NCI-H345 (cell line): Measurements from ENCODE around the gene IGF2.

Source experiments
- DNase-seq: peaks from one replicate; lab custom pipeline; 2025; lab: John Stamatoyannopoulos, UW

Gene IGF2

GRCh38 chr11:2091786-2092463 lies 47.3 kb downstream of the IGF2 start:
- DNase-seq = no peak

GRCh38 chr11:2091112-2091746 lies 48.0 kb downstream of the IGF2 start:
- no peak for DNase-seq

GRCh38 chr11:2090172-2091111 lies 48.7 kb downstream of the IGF2 start:
- no peak for DNase-seq

- DNase-seq = no peak
Observed at GRCh38 chr11:2089536-2090165, 49.5 kb downstream of the IGF2 start.

- no peak for DNase-seq
Observed at GRCh38 chr11:2088746-2089535, 50.2 kb downstream of the IGF2 start.

GRCh38 chr11:2088284-2088683 lies 50.9 kb downstream of the IGF2 start:
- DNase-seq = no peak

GRCh38 chr11:2086239-2087040 lies 52.7 kb downstream of the IGF2 start:
- no peak for DNase-seq

GRCh38 chr11:2085251-2086066 lies 53.7 kb downstream of the IGF2 start:
- no peak for DNase-seq

- DNase-seq = no peak
Observed at GRCh38 chr11:2084721-2085120, 54.5 kb downstream of the IGF2 start.
